Parathyroid adenoma (tissue), 2 donors: ENCODE results near the gene WBP1L.
"Not testable (repeated sequence)": the region's sequence is repeated elsewhere in the genome, so short reads cannot be mapped to it uniquely, and the experiment has no call there.

Source experiments
- H2AFZ ChIP-seq: fragments of 300-600 bp; sonication (generic); one replicate; pipeline ENCODE4 v1.7.0; 2017; ENCODE audit warnings: antibody characterized with exemption, mild to moderate bottlenecking
- H3K27ac ChIP-seq: fragments of 300-600 bp; sonication (generic); one replicate; pipeline ENCODE4 v1.7.0; 2017
- H3K27me3 ChIP-seq: fragments of 300-600 bp; sonication (generic); one replicate; pipeline ENCODE4 v1.7.0; 2017; ENCODE audit warnings: low read length; ENCODE audit not compliant: control insufficient read depth, insufficient read depth
- H3K36me3 ChIP-seq: fragments of 300-600 bp; sonication (generic); one replicate; pipeline ENCODE4 v1.7.0; 2017; ENCODE audit warnings: low read length; ENCODE audit not compliant: control insufficient read depth, insufficient read depth
- H3K4me1 ChIP-seq: fragments of 300-600 bp; sonication (generic); one replicate; pipeline ENCODE4 v1.7.0; 2017; ENCODE audit warnings: control low read depth
- H3K4me2 ChIP-seq: fragments of 300-600 bp; sonication (generic); one replicate; pipeline ENCODE4 v1.7.0; 2017; ENCODE audit warnings: low read length
- H3K4me3 ChIP-seq: fragments of 300-600 bp; sonication (generic); one replicate; pipeline ENCODE4 v1.7.0; 2017; ENCODE audit warnings: low read depth, low read length
- H3K79me2 ChIP-seq: fragments of 300-600 bp; sonication (generic); one replicate; pipeline ENCODE4 v1.7.0; 2017; ENCODE audit warnings: control low read depth
- H3K9ac ChIP-seq: fragments of 300-600 bp; sonication (generic); one replicate; pipeline ENCODE4 v1.7.0; 2017; ENCODE audit warnings: mild to moderate bottlenecking
- H3K9me3 ChIP-seq: fragments of 300-600 bp; sonication (generic); one replicate; pipeline ENCODE4 v1.7.0; 2017; ENCODE audit warnings: low read length; ENCODE audit not compliant: control insufficient read depth
- TF ChIP-seq, protein P1 (sequence below): fragments of 300-600 bp; sonication (generic); IDR thresholded peaks from one replicate; pipeline ENCODE4 v1.7.0; 2017; ENCODE audit warnings: antibody characterized with exemption, mild to moderate bottlenecking
- donor health status: primary hyperparathyroidism.

The WBP1L gene

DNA sequence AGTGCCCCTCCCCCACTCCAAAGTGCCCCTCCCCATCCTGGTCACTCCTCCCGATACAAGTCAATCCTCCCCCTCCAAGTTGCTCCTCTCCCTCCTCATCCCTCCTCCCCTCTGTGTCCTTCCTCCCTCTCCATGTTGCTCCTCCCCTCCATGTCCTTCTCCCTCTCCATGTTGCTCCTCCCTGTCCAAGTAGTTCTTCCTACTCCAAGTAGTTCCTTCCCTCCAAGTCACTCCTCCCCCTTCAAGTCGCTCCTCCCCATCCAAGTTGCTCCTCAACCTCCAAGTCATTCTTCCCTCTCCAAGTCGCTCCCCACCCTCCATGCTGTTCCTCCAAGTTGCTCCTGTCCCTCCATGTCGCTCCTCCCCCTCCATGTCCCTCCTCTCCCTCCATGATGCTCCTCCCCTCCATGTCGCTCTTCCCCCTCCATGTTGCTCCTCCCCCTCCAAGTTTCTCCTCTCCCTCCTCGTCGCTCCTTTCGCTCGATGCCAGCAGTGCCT is 8.6 kb upstream of the WBP1L start:
- no peak overlapping the region for H3K4me3 ChIP-seq
- H3K36me3 ChIP-seq, result no peaks in the 10 kb centered on the region
- H3K9ac ChIP-seq, result no peak overlapping the region
- H3K9me3 ChIP-seq, result no peaks in the 10 kb centered on the region
- peaks cover 6% of the 10 kb centered on the region for H3K79me2 ChIP-seq
- no peak overlapping the region for H2AFZ ChIP-seq
- no peaks in the 10 kb centered on the region for H3K27me3 ChIP-seq
- no peak overlapping the region for H3K4me2 ChIP-seq
- H3K27ac ChIP-seq, result no peak overlapping the region
- TF ChIP-seq, protein P1, sequence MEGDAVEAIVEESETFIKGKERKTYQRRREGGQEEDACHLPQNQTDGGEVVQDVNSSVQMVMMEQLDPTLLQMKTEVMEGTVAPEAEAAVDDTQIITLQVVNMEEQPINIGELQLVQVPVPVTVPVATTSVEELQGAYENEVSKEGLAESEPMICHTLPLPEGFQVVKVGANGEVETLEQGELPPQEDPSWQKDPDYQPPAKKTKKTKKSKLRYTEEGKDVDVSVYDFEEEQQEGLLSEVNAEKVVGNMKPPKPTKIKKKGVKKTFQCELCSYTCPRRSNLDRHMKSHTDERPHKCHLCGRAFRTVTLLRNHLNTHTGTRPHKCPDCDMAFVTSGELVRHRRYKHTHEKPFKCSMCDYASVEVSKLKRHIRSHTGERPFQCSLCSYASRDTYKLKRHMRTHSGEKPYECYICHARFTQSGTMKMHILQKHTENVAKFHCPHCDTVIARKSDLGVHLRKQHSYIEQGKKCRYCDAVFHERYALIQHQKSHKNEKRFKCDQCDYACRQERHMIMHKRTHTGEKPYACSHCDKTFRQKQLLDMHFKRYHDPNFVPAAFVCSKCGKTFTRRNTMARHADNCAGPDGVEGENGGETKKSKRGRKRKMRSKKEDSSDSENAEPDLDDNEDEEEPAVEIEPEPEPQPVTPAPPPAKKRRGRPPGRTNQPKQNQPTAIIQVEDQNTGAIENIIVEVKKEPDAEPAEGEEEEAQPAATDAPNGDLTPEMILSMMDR, result no peak
- H3K4me1 ChIP-seq, result peaks cover 22% of the 10 kb centered on the region

DNA sequence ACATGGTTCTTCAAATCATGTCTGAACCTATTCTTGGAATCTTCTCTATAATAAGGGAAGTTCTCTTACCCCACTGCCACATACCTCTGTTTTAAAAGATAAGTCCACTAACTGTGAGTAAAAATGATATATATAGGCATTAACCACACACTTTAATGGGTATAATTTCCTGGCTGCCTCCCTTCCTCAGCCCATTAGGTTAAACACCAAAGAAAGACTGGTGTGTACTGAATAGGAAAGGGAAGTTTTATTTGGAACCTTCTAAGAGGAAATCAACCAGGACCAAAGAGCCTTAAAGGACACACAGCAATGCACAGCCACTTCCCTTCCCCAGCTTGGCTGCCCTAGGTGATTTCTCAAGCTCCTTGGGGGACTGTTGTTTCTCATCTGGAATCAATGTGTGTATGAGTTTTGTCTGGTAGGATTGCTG is 5.0 kb upstream of the WBP1L start:
- Histone ChIP-seq H3K4me3 (no peak overlapping the region), H3K27me3 (no peaks in the 10 kb centered on the region), H2AFZ (no peak overlapping the region), H3K9ac (no peak overlapping the region), H3K79me2 (peaks cover under 1% of the 10 kb centered on the region), H3K4me1 (peaks cover 9% of the 10 kb centered on the region), H3K36me3 (no peaks in the 10 kb centered on the region), H3K27ac (peak overlapping the region; percentile 57), H3K4me2 (no peak overlapping the region), H3K9me3 (no peaks in the 10 kb centered on the region)
- TF ChIP-seq, protein P1, result no peak

DNA sequence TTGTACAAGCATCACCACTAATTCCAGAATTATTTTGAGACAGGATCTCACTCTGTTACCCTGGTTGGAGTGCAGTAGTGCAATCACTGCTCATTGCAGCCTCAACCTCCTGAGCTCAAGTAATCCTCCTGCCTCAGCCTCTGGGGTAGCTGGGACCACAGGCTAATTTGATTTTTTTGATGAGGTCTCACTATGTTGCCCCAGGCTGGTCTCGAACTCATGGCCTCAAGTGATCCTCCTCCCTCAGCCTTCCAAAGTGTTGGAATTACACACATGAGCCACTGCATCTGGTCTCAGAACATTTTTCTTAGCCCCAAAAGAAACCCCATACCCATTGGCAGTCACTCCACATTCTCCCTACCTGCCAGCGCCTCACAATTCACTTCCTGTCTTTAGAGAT is 3.5 kb upstream of the WBP1L start:
- H3K4me3 ChIP-seq, result no peak overlapping the region
- H3K9ac ChIP-seq, result no peak overlapping the region
- H3K27ac ChIP-seq, result no peak overlapping the region
- H3K9me3 ChIP-seq, result no peaks in the 10 kb centered on the region
- no peak overlapping the region for H3K4me2 ChIP-seq
- TF ChIP-seq, protein P1, result no peak
- H3K4me1 ChIP-seq, result peaks cover 6% of the 10 kb centered on the region
- H3K27me3 ChIP-seq, result no peaks in the 10 kb centered on the region
- no peak overlapping the region for H2AFZ ChIP-seq
- H3K36me3 ChIP-seq, result no peaks in the 10 kb centered on the region
- H3K79me2 ChIP-seq, result peaks cover 12% of the 10 kb centered on the region

DNA sequence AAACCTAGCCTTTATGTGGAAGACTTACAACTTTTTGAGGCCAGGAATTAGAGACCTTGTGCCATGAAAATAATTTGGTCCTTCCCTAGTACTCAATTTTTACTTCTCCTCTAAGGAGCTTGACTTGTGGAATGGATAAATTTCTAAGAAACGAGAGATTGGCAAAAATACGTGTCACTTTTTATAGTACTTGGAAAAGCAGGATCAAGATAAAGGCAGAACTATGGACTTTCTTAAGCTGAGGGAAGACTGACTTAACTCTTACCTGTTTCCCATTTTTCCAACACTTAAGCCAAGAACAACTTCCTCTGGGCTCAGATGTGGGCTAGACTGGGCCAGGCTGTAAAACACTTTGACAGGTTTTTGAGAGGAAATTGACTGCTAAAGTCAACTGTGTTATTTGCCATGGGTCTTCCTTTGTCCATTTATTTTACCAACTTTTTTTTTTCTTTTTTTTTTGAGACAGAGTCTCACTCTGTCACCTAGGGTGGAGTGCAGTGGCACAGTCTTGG is 2.0 kb upstream of the WBP1L start:
- Histone ChIP-seq H2AFZ (no peak overlapping the region), H3K79me2 (peaks cover 24% of the 10 kb centered on the region), H3K27ac (no peak overlapping the region), H3K9ac (no peak overlapping the region), H3K4me2 (no peak overlapping the region), H3K27me3 (no peaks in the 10 kb centered on the region), H3K9me3 (no peaks in the 10 kb centered on the region), H3K4me3 (no peak overlapping the region), H3K36me3 (no peaks in the 10 kb centered on the region), H3K4me1 (peaks cover 10% of the 10 kb centered on the region)
- TF ChIP-seq, protein P1, result no peak

DNA sequence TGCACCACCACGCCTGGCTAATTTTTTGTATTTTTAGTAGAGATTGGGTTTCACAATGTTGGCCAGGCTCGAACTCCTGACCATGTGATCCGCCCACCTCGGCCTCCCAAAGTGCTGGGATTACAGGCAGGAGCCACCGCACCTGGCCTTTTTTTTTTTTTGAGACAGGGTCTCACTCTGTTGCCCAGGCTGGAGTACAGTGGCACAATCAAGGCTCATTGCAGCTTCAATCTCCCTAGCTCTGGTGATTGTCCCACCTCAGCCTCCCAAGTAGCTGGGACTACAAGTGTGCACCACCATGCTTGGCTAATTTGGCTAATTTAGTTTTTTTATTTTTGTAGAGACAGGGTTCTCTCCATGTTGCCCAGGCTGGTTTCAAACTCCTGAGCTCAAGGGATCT is 1.4 kb upstream of the WBP1L start:
- not testable (repeated sequence) for H3K4me1 ChIP-seq, H3K27ac ChIP-seq

More for the DNA sequence above, 1.4 kb upstream of the WBP1L start:
- H3K79me2 ChIP-seq, result peaks cover 27% of the 10 kb centered on the region
- H3K9ac ChIP-seq, H3K4me3 ChIP-seq, H3K4me2 ChIP-seq, H3K36me3 ChIP-seq, H3K9me3 ChIP-seq, H3K27me3 ChIP-seq, H2AFZ ChIP-seq: not testable (repeated sequence)
